GM19240 (cell line): ENCODE data around the gene EIPR1.
"Not testable (repeated sequence)": the region's sequence is repeated elsewhere in the genome, so short reads cannot be mapped to it uniquely, and the experiment has no call there.

Experiments used
- DNase-seq: peaks from one replicate; pipeline ENCODE4 v3.0.0; 2011; ENCODE audit warnings: low spot score; ENCODE audit not compliant: insufficient read length

Gene EIPR1

DNA sequence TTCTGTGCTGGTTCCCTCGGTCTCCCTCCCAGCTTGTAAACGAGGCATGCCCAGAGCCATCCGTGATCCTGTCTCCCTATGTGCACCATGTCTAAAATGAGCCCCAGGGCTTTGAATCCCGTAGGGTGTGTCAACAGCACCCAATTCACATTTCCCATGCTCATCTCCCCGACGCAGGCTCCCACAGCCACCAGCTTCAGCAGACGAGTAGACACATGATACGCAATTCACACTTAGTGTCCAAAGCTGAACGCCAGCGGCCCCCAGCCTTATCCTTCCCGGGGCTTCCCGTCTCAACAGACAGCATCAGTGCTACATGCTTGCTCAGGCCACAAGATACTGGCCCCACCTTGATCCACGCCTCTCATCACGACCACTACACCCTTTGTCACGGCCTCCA is 88.1 kb downstream of the EIPR1 start:
- DNase-seq = no peak

GRCh38 chr2:3289171-3289515 is 88.5 kb downstream of the EIPR1 start:
- DNase-seq = no peak

- no peak for DNase-seq
These were observed 89.0 kb downstream of the EIPR1 start for GRCh38 chr2:3288470-3289170.

- no peak for DNase-seq
These were observed 89.7 kb downstream of the EIPR1 start for GRCh38 chr2:3287896-3288295.

- DNase-seq = not testable (repeated sequence)
These were observed 91.0 kb downstream of the EIPR1 start for GRCh38 chr2:3286646-3287036.

DNA sequence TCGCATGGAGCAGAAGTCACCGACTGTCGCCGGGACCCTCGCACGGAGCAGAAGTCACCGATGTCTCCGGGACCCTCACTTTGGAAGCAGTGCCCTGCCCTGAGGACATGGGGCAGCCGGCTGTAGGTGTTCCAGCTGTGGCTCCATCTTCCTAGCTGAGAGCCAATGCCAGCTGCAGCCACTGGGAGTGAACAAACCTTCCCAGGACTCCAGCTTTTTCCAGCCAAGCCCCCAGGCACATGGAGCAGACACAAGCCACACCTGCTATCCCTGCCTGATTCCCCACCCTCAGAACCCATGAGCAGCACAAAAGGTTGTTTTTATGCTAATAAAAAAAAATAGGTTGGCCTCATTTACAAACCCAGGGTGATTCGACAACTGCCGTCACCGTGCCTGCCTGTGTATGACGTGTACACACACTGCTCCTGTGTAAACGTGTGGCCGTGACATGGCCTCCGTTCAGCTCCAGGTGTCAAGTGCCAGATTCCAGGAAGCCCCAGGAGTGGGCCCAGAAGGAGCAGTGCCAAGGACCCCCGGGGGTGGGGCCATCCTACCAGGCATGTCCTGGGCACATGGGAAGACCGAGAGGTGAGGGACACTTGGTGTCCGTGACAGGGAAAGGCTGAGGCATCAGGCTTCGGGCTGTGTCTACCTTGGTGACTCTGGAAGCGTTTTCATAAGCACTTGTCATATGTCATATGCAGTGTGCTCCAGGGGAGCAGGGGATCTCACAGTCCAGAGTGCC is 91.5 kb downstream of the EIPR1 start:
- no peak for DNase-seq

- DNase-seq = no peak
These were observed 92.7 kb downstream of the EIPR1 start for GRCh38 chr2:3284657-3285630.

DNA sequence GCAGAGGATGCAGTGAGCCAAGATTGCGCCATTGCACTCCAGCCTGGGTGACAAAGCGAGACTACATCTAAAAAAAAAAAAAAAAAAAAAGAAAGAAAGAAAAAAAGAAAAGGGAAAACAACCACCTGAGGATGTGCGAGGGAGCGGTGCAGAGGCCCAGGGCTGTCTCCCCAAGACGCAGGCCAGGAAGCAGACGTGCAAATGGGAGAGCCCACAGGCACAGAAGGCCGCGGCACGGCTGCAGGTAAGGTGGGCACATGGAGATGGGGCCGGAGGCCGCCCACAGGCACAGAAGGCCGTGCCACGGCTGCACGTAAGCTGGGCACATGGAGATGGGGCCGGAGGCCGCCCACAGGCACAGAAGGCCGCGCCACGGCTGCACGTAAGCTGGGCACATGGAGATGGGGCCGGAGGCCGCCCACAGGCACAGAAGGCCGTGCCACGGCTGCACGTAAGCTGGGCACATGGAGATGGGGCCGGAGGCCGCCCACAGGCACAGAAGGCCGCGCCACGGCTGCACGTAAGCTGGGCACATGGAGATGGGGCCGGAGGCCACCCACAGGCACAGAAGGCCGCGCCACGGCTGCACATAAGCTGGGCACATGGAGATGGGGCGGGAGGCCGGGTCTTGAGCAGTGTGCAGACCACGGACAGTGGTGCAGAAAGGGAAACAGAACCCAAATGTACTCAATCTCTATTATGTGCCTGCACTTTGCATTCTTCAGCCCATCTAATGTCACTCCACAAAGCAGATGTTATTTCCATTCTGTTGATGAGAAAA is 93.6 kb downstream of the EIPR1 start:
- not testable (repeated sequence) for DNase-seq

GRCh38 chr2:3283206-3283605 is 94.4 kb downstream of the EIPR1 start:
- no peak for DNase-seq

DNA sequence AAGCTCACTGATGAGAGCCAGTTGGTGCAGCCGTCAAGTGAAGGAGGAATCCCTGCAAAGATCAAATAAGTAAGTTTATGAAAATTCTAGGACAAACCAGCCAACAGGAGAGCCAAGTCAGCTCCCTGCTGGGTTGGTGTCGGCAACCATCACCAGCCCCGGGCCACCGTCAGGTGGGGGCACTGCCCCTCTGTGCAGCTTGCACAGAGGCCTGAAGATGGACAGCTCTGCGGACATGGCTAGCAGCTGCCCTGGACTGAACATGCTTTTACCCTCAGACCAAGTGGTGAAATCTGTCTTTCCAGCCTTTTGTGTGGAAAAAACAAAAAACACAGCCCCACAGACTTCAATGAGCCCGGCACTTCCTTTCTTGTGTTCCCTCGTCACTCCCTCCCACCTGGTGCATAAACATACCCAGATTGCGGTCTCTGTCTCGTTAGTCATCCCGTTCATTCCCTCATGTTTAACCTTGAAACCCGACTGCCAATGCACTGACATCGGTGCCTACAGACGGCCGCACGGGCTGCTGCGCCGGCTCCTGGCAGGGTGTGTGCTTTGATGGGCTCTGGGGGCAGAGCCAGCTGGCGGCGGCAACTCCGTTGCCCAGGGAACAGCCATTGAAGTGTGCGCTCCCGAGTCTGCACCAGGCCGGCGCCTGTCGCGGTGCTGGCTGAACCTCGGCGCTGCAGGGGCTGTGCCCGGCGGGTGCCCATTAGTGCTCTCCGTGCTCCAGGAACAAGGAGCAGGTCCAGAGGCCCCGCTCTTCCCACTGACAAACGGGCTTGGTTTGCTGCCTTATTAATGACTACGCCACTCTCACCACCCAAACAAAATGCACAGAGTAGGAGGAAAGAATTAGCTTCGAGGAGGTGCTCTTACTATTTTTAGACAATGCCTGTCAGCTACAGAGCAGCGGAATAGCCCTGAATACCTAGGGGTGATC is 95.3 kb downstream of the EIPR1 start:
- no peak for DNase-seq

GRCh38 chr2:3280683-3281520 is 96.7 kb downstream of the EIPR1 start:
- no peak for DNase-seq

GRCh38 chr2:3280197-3280596 is 97.4 kb downstream of the EIPR1 start:
- no peak for DNase-seq

DNA sequence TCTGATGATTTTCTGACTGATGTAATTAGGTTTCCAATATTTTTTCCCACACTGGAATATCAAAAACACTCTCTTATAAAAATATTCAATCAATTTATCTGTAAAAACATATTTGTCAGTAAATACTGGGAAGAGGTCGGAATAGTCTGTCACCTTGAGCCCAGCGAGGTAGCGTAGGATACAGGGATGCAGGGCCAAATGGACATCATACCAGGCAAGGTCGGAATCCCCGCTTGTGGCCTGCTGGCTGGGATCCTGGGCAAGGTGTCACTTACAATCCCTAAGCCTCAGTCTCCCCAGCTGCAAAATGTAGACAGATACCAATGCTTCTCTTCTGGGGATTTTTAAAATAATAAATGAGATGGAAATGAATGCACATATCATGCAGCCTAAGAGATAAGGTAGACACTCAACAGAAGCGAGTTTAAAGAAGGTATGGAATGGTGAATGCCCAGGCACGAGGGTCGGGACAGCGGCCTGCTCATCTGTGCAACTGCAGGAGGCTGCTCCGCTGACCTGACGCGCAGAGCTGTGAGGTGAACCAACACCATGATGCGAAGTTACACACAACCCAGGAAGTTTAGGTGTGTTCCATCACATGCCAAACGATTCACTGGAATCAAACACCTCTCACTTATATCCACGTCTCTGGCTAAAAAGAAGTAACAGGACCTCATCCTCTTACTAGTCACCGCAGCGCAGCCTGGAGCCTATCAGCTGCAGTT is 98.2 kb downstream of the EIPR1 start:
- DNase-seq = no peak

DNA sequence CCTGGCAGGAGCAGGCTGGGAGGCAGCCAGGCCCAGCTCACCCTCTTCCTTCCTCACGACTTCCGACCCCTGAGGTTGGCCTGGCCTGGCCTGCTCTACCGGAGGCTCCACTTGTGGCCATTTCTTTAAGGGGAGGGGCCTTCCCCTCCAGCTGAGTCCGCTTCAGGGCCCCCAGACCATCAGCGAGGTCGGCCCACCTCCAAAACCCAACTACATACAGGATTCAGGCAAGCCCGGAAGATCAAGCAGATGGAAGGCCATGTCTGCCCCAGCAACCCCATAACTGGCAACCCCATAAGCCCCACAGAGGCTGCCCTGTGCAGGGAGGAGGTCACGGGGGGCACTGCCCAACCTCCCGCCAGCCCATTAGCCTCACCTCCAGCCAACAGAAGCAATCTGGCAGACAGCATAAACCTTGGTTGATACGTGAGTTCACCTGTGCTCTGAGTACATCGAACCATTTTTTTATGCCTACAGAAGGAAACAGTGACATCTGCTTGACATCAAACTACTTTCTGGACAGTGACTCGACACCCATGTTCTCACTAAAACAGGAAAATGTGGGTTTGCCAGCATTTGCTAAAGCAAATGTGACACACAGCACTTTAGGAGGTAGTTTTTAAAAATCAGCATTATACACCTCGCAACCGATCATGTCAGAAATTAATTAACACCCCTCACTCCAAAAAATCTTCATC is 98.9 kb downstream of the EIPR1 start:
- DNase-seq = no peak

DNA sequence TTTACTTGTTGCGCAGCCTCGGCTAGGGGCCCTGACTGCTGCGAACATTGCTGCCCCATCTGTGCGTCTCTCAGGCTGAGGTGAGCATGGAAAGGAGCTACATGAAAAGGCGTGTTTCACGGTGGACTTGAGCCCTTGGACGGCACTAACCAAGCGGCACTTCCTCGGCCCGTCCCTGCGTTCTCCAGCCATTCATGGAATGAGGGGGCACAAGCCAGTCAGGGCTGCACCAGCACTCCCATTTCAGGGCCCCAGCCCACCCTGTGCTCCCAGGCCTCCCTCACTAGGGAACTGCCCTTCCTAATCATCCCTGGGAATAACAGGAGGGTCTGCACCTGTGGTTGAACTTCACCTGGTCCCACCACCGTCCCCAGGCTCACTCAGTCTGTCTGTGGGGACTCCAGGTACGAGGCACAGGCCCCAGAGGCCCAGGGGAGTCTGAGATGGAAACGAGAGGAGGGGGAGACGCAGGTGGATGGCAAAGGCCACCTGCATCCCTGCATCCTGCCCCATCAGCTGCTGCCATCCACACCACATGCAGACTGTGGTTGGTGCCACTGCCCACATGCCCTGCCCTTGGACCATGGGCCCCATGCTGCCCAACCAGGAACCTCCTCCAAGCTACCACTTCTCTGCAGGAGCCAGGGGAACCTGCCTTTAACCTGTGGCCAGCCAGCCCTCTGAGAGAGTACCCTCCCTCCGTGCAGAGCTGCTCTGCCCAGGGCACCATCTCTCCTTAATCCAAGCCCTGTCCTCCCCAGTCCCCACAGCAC is 99.7 kb downstream of the EIPR1 start:
- DNase-seq = no peak

DNA sequence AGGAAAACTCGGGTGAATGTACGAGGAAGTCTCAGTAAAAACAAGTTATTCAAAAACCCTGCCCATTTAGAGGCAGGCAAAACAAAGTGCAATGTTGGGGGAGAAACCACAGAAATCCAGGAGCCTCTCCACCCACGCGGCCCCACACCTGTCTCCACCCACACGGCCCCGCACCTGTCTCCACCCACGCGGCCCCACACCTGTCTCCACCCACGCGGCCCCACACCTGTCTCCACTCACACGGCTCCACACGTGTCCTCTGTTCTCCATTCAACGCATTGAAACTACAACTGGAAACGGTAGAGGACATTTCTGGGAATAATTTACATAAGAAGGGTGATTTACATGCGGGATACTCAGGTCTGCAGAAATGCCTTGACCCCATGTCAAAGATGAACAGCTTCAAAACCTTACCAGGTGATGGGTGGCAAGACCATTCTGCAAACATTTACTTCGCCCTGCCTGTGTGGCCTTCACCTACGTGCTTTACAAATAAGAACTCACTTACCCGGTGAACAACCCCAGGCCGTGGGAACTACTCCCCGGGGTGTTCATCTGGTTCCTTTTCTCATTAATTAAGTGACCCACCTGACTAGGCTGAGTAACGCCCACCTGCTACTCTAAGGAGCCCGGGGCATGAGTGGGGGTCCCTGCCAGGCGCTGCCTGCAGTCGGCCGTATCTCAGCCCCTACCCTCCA is 100.4 kb downstream of the EIPR1 start:
- DNase-seq = no peak

GRCh38 chr2:3272761-3273160 is 104.9 kb downstream of the EIPR1 start:
- DNase-seq = no peak
